T47D (cell line): Measurements from ENCODE around the gene CHST3.

Source experiments
- DNase-seq, 2 experiments: peaks; one replicate each; pipeline versions ENCODE4 v3.0.0 to v3.0.0-alpha.2; 2011 to 2012; ENCODE audit warnings: low read depth in 1 of 2, low spot score in 1 of 2
- JUND ChIP-seq: IDR thresholded peaks from 2 replicates; pipeline ENCODE4 v1.6.1; 2012; ENCODE audit warnings: low read depth
- in situ Hi-C: cut with HindIII; loops from 2 replicates; pipeline ENCODE4 v1.10.0; 2016; ENCODE audit warnings: low sequenced_read_pairs, low pct_unique_long_range_greater_than_20kb

Gene CHST3

DNA sequence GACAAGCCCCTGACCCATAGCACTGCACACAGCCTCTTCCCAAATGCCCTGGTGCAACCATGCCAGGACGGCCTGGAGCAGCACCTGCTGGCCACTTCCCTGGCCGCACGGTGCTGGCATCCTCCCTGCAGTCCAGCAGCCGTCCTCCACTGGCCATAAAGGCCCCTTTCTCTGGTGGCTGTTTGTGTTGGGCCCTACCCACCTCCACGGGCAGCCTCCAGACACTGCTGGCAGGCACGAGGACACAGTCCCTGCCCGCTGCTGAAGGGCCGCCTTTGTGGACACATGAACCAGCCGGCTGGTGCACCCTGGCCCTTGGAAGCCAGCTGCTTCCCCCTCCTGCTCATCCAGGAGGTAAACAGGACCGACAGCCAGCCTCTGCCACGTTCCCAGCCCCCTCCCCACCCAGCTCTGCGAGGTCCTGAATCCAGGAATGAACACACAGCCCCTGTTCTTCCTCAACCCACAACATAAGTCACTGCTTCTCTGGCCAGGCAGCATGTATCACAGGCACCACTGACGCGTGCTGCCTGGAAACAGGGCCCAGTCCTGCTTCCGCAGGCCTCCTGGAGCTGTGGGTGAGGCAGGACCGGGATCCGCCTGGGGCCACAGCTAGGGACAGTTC, 80.3 kb downstream of the CHST3 start:
- TF ChIP-seq JUND: no peak
- in situ Hi-C loops: no loop called here
- DNase-seq: peak in 1 of 2 experiments; percentile 29

DNA sequence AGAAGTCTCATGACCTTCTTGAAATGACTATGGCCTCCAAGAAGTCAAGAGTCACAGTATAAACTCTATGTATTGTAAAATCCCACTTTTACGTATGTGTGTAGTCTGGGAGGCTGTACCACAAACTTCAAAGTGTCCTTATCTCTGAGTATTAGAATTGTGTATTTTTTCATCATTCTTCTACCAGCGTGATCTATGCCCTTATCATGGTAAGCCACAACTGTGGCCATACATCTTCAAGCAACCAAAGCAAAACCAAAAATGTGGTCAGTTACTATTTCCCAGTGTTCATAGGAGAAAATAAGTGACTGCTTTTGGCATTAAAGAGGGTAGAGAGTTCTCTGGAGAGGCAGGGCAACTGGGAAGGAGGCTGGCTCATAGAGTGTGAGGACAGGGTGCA, 81.4 kb downstream of the CHST3 start:
- in situ Hi-C loops: no loop called here

DNA sequence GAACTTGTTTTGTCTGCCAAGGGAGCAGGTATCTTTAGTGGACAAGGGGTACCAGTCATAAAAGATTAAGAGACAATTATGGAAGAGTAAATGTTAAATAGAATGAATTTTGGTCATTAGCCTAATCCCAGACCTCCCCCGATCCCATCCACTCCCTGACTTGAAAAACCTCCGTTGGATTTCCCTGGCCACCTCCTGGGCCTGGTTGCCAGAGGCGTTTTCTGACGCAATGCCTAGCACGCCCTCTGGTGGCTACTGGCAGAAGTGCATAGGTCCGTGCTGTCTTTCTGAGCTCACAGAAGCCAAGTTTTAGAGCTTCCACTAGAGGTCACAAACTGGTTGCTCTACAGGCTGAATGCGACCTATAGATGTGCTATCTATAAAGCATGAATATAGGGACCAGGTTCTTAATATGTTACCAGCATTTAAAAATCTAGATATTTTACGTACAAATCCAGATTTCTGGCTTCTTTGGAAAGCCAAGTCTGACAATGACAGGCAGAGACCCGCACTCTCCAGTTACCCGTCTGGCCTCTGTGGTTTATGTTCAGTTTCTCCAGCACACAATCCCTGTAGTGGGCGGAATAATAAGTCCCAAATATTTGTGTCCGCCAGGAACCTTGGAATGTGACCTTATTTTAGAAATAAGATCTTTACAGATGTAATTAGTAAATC, 84.4 kb downstream of the CHST3 start:
- in situ Hi-C loops: no loop called here
- peak; percentile 71 to 91 for DNase-seq
- no peak for TF ChIP-seq JUND

More for the DNA sequence above, 81.4 kb downstream of the CHST3 start:
- no peak for TF ChIP-seq JUND
- no peak for DNase-seq

DNA sequence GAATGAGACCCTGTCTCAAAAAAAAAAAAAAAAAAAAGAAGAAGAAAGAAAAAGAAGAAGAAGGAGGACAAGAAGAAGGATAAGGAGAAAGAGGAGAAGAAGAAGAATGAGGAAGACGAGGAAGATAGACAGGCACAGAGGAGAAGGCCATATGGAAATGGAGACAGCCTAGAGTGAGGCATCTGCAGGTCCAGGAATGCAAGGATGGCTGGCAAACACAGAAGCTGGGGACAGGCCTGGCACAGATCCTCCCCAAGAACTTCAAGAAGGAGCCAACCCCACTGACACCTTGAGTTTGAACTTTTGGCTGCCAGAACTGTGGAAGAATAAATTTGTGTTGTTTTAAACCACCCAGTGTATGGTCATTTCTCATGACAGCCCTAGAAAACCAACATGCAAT, 85.3 kb downstream of the CHST3 start:
- TF ChIP-seq JUND: no peak

DNA sequence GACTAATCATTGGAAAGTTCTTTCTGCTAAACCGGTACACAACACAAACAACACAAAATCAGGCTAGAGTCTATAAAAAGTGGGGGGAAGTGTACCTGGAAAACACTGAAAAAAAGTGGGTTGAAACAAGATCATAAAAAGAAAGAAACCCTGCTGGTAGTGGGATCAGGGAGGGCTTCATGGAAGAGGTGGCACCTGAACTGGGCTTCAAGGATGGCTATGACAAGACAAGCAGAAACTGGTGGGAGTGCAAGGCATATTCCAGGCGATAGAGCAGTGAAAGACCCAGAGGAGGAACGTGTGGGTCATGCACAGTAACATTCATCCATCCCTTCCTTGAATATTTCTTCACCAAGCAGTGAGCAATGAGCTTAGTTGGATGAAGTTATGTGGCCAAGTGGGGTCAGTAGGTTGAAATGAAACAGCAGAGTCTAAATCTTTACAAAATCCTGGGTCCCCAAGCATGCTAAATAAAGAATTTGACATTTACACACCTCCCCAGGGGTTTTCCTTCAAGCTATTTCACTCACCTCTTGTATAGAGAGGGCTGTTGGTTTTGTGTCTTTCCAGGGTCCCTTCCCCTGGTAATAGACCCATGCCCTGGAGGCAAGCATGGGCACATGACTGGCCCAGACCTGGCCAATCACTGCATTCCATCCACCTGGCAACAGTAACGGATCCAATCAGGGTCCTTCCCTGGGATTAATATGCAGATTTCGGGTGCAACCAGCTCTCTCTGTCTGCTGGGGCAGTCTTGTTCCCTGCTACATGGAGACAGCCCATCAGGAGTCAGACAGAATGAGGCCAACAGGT, 86.0 kb downstream of the CHST3 start:
- in situ Hi-C loops: no loop called here
- no peak for TF ChIP-seq JUND
- DNase-seq: peak in 1 of 2 experiments; percentile 50

More for the DNA sequence above, 85.3 kb downstream of the CHST3 start:
- in situ Hi-C loops: no loop called here
- no peak for DNase-seq

DNA sequence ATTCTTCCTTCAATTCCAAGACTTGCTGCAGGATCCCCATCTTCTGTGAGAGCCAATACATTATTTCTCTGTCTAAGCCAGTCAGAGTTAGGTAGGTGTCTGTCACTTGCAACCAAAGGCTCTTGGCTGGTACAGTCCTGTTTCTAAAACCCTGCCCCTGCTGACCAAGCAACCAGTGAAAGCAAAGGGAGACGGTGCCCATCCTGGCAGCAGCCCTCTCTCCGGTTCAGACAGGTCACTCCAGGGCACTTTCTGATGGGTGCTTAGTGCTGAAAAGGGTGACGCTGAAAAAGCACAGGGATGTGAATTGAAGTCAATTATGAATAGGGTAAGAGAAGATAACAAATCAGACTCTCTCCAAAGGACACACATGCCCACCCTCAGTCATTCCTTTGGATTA, 86.7 kb downstream of the CHST3 start:
- in situ Hi-C loops: no loop called here
- DNase-seq: no peak
- TF ChIP-seq JUND: no peak

DNA sequence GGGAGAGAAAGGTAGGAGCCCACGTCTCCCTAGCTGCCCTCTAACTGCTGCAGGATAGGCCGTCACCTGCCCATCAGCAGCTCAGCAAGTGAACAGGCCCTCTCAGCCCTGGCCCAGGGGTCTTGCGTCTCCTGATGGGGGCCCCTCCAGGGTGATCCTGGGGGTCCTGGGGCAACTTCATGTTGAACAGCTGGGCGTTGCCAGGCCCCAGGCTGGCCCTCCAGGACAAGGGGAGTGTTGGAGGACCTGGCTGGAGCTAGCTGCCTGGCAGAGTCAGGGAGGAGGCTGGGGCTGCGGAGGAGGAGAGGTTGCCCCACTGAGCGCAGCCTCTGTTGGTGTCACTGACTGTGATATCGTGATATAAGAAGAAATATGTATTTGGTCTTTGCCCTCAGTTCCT, 89.5 kb downstream of the CHST3 start:
- TF ChIP-seq JUND: no peak
- no peak for DNase-seq
- in situ Hi-C loops: no loop called here

DNA sequence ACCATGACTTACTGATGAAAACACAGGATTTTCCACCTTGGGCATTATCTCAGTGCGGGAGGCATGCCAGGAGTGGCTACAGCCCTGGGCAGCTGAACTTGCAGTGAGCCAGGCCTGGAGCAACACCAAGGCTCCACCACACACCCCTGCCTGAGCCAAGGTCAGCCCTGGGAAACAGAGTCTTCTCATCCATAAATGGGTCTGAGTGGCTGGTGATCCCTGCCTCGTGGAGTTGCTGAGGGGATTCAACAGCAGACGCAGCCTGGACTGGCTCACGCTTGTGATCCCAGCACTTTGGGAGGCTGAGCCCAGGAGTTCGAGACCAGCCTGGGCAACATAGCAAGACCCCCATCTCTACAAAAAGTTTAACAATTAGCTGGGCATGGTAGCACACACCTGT, 91.9 kb downstream of the CHST3 start:
- in situ Hi-C loops: no loop called here
- no peak for DNase-seq
- no peak for TF ChIP-seq JUND

DNA sequence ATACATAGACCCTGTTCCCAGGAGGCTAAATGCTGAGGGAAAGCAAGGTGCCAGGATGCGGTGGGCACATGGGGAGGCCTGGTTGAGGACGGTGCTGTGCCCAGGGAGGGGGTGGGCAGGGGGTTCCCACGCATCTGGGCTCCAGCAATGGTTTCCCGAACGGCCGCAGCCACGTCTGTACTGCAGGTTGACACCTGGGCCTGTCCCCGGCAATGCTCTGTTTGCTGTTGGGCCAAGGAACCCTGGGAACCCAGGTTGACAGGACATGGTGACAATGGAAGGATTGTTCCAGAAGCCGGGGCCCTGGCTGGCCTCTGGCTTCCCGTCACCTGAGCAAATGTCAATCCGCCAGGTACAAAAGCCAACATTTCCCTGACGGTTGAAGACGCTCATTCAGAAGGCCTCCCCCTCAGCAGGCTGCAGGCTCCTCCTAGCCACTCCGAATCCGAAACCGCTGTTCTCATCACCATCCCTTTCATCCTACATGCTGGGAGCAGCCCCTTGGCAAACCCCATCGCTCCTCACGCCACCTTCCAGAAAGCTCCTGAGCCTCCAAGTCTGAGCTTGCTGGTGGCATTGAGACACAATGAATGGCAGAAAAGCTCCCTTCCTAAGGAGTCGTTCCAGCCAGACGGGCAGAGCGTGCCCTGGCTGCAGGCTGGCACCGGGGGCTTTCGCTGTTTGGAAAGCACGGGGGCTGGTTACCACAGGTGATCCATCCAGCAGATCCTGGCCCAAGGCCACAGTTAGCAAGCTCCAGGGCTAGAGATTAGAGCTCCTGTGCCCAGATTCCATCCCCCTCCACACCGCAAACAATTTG, 92.9 kb downstream of the CHST3 start:
- no peak for DNase-seq
- in situ Hi-C loops: no loop called here
- TF ChIP-seq JUND: no peak

DNA sequence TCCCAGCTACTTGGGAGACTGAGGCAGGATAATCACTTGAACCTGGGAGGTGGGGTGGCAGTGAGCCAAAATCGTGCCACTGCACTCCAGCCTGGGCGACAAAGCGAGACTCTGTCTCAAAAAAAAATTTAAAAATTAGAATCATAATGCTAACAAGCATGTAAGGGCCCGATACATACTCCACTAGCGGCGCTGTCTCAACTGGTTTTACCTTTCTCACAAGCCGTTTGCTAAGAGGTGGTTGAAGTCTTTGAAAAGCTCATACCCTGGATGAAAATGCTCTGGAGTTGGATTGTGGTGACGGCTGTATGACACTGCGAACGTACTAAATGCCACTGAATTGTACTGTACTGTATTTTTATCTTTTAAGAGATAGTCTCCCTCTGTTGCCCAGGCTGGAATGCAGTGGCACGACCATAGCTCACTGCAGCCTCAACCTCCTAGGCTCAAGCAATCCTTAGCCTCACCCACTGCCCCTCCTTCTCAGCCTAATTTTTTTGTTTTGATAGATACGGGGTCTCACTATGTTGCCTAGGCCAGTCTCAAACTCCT, 94.2 kb downstream of the CHST3 start:
- no peak for DNase-seq
- in situ Hi-C loops: no loop called here
- no peak for TF ChIP-seq JUND

DNA sequence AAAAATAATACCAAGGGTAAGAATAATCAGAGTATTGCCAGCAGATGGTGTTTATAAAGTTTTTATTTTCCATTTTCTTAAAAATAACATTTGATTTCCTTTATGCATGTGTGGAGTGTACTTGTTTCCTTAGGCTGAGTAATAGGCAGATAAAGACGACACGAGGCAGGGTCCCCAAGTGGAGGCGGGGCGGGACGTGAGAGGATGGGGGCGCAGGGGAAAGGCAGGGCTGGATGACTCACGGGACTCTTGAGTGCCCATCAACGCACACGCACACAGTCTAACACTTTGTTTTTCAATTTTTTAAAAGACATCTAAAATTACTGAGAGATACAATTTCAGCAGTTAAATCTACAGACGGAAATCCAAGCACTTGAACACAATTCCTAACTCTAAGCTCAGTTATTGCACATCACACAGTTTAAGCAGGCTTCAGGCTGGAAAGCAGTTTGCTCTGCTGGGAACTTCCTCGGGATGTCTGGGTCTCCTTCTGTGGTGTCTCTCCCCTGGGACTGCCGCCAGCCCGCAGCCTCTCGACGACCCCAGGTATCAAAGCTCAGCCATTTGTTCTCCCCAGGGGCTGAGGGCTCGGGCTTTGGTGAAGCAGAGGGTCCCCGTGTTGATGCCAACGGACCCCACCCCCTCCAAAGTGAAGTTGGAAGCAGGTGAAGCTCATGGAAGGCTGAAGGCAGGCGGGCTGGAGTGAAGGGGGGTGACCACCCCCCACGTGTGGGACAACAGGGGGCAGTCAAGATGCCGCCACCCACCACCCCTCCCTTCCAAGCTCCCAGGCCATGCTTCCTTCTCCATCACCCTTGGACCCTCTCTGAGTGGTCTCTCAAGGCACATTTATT, 95.0 kb downstream of the CHST3 start:
- no peak for TF ChIP-seq JUND
- in situ Hi-C loops: no loop called here
- DNase-seq: no peak
